HG03469 (cell line): ENCODE data around the gene LMOD3.

Source experiments
- ATAC-seq: cut with Tn5 transposase; IDR thresholded peaks from one replicate; pipeline ENCODE4 v1.9.1; 2021; ENCODE audit warnings: mild to moderate bottlenecking, moderate library complexity, moderate number of reproducible peaks; ENCODE audit not compliant: unreplicated experiment

The LMOD3 gene

GRCh38 chr3:69094467-69095205 lies 27.8 kb downstream of the LMOD3 start:
- ATAC-seq: no peak

- peak; percentile 74 for ATAC-seq
Observed at GRCh38 chr3:69092030-69092516, 30.3 kb downstream of the LMOD3 start.

- no peak for ATAC-seq
Observed at GRCh38 chr3:69091389-69092029, 30.9 kb downstream of the LMOD3 start.

- no peak for ATAC-seq
Observed at GRCh38 chr3:69090021-69090420, 32.4 kb downstream of the LMOD3 start.

- ATAC-seq: peak; percentile 26
Observed at GRCh38 chr3:69088063-69088462, 34.3 kb downstream of the LMOD3 start.

GRCh38 chr3:69087030-69087791 lies 35.2 kb downstream of the LMOD3 start:
- no peak for ATAC-seq

GRCh38 chr3:69085833-69086722 lies 36.3 kb downstream of the LMOD3 start:
- ATAC-seq: no peak

GRCh38 chr3:69085168-69085832 lies 37.1 kb downstream of the LMOD3 start:
- ATAC-seq: no peak

GRCh38 chr3:69084326-69085167 lies 37.8 kb downstream of the LMOD3 start, which contains the start of gene ARL6IP5:
Gene ARL6IP5, plus strand, starts transcription at chr3:69084937. Its CDS starts 111 bp downstream, at chr3:69085048.
- peak; percentile 26 for ATAC-seq

- peak; percentile 65 for ATAC-seq
Observed at GRCh38 chr3:69082805-69083204, 39.6 kb downstream of the LMOD3 start.

- no peak for ATAC-seq
Observed at GRCh38 chr3:69082361-69082760, 40.0 kb downstream of the LMOD3 start.

GRCh38 chr3:69081583-69082262 lies 40.7 kb downstream of the LMOD3 start:
- ATAC-seq: no peak

GRCh38 chr3:69080233-69080920 lies 42.0 kb downstream of the LMOD3 start, which contains the start of gene UBA3:
Gene UBA3, minus strand, starts transcription at chr3:69080365. Its CDS starts 12 bp downstream, at chr3:69080353.
- peak; percentile 22 for ATAC-seq

GRCh38 chr3:69079269-69080159 lies 42.9 kb downstream of the LMOD3 start:
- ATAC-seq: no peak

GRCh38 chr3:69072928-69073327 lies 49.5 kb downstream of the LMOD3 start:
- ATAC-seq: no peak

- no peak for ATAC-seq
Observed at GRCh38 chr3:69066121-69066520, 56.3 kb downstream of the LMOD3 start.
